DOHH2 (cell line): Measurements from ENCODE around the gene OR4E1.

ENCODE experiments used
- H3F3A ChIP-seq: fragments of 200-600 bp; sonication (generic), shearing (Covaris generic); 2 replicates; pipeline ENCODE4 v1.6.0; 2016; ENCODE audit warnings: antibody characterized with exemption, mild to moderate bottlenecking; ENCODE audit not compliant: control insufficient read depth, insufficient read depth
- H3K27ac ChIP-seq: fragments of 200-600 bp; sonication (generic); 2 replicates; pipeline ENCODE4 v1.5.1; 2014; ENCODE audit warnings: low read depth, mild to moderate bottlenecking, low read length, moderate library complexity
- H3K27me3 ChIP-seq: fragments of 200-600 bp; sonication (generic); 2 replicates; pipeline ENCODE4 v1.6.1; 2014; ENCODE audit warnings: mild to moderate bottlenecking, low read length, mixed read lengths; ENCODE audit not compliant: control insufficient read depth
- H3K36me3 ChIP-seq: fragments of 200-600 bp; sonication (generic); 2 replicates; pipeline ENCODE4 v1.6.1; 2014; ENCODE audit warnings: mild to moderate bottlenecking, low read length, moderate library complexity, mixed read lengths; ENCODE audit not compliant: control insufficient read depth
- H3K4me1 ChIP-seq: fragments of 200-600 bp; sonication (generic); 2 replicates; pipeline ENCODE4 v1.6.1; 2014; ENCODE audit warnings: mild to moderate bottlenecking, low read length, mixed read lengths; ENCODE audit not compliant: control insufficient read depth
- H3K4me2 ChIP-seq: fragments of 200-600 bp; sonication (generic); 2 replicates; pipeline ENCODE4 v1.6.0; 2014; ENCODE audit warnings: mild to moderate bottlenecking, low read length, moderate library complexity
- H3K4me3 ChIP-seq: fragments of 200-600 bp; sonication (generic); 2 replicates; pipeline ENCODE4 v1.5.1; 2014; ENCODE audit warnings: mild to moderate bottlenecking, low read length, mixed read lengths
- H3K79me2 ChIP-seq: fragments of 200-600 bp; sonication (generic); 2 replicates; pipeline ENCODE4 v1.6.1; 2014; ENCODE audit warnings: mild to moderate bottlenecking, low read length, mixed read lengths; ENCODE audit not compliant: control insufficient read depth
- H3K9me2 ChIP-seq: fragments of 200-600 bp; sonication (generic); replicated peaks from 2 replicates; pipeline ENCODE4 v1.6.1; 2014; ENCODE audit warnings: mild to moderate bottlenecking, low read length, mixed read lengths; ENCODE audit not compliant: control insufficient read depth
- H3K9me3 ChIP-seq: fragments of 200-600 bp; sonication (generic); 2 replicates; pipeline ENCODE4 v1.6.1; 2014; ENCODE audit warnings: antibody characterized with exemption, low read length, mixed read lengths; ENCODE audit not compliant: control insufficient read depth, insufficient read depth
- H4K20me1 ChIP-seq: fragments of 200-600 bp; sonication (generic); 2 replicates; pipeline ENCODE4 v1.6.0; 2014; ENCODE audit warnings: low read depth, mild to moderate bottlenecking, antibody characterized with exemption, low read length, moderate library complexity; ENCODE audit not compliant: control insufficient read depth, insufficient read depth
- CTCF ChIP-seq: fragments of 200-600 bp; sonication (generic); IDR thresholded peaks from one replicate; pipeline ENCODE4 v1.5.1; 2014; ENCODE audit warnings: antibody characterized with exemption, mild to moderate bottlenecking, low read depth, low read length; ENCODE audit not compliant: poor library complexity, severe bottlenecking
- EZH2phosphoT487 ChIP-seq: fragments of 200-600 bp; sonication (generic); IDR thresholded peaks from 2 replicates; pipeline ENCODE4 v1.6.1; 2017; ENCODE audit warnings: borderline replicate concordance, mild to moderate bottlenecking, antibody characterized with exemption, low read length, moderate library complexity, mixed read lengths

Gene OR4E1

GRCh38 chr14:21672116-21672515 is 1.5 kb downstream of the OR4E1 start:
- TF ChIP-seq CTCF (no peak), EZH2phosphoT487 (no peak)
- Histone ChIP-seq H3K36me3 (no peaks in the 10 kb centered on the region), H3K4me1 (no peaks in the 10 kb centered on the region), H3K4me3 (no peak overlapping the region), H3F3A (no peaks in the 10 kb centered on the region), H3K9me2 (no peaks in the 10 kb centered on the region), H3K27ac (no peak overlapping the region), H3K79me2 (no peaks in the 10 kb centered on the region), H3K27me3 (peaks cover 7% of the 10 kb centered on the region; the same call in 1 of the 2 replicates), H4K20me1 (no peaks in the 10 kb centered on the region), H3K4me2 (no peak overlapping the region), H3K9me3 (no peaks in the 10 kb centered on the region)

GRCh38 chr14:21671371-21671770 is 2.2 kb downstream of the OR4E1 start:
- Histone ChIP-seq H4K20me1 (no peaks in the 10 kb centered on the region), H3K4me1 (no peaks in the 10 kb centered on the region), H3K36me3 (no peaks in the 10 kb centered on the region)

GRCh38 chr14:21669284-21669683 is 4.3 kb downstream of the OR4E1 start:
- H3K36me3 ChIP-seq: no peaks in the 10 kb centered on the region
- no peaks in the 10 kb centered on the region for H4K20me1 ChIP-seq
- no peaks in the 10 kb centered on the region for H3F3A ChIP-seq
- no peak overlapping the region for H3K4me2 ChIP-seq
- no peaks in the 10 kb centered on the region for H3K4me1 ChIP-seq
- H3K4me3 ChIP-seq: no peak overlapping the region
- no peaks in the 10 kb centered on the region for H3K9me2 ChIP-seq
- H3K79me2 ChIP-seq: no peaks in the 10 kb centered on the region
- no peak for TF ChIP-seq CTCF
- no peak for TF ChIP-seq EZH2phosphoT487
- no peak overlapping the region for H3K27ac ChIP-seq
- no peaks in the 10 kb centered on the region for H3K9me3 ChIP-seq
- H3K27me3 ChIP-seq: 0 out of 2 replicates have a peak, but pooled peaks cover 7% of the 10 kb centered on the region

More at GRCh38 chr14:21671371-21671770, 2.2 kb downstream of the OR4E1 start:
- Histone ChIP-seq H3K27ac (no peak overlapping the region), H3K4me3 (no peak overlapping the region), H3K4me2 (no peak overlapping the region), H3K9me3 (no peaks in the 10 kb centered on the region), H3K9me2 (no peaks in the 10 kb centered on the region), H3K79me2 (no peaks in the 10 kb centered on the region), H3F3A (no peaks in the 10 kb centered on the region), H3K27me3 (0 out of 2 replicates have a peak, but pooled peaks cover 7% of the 10 kb centered on the region)
- TF ChIP-seq CTCF (no peak), EZH2phosphoT487 (no peak)
